ENCODE measurements around the gene GOLGA6L7.
"Not testable (repeated sequence)": the region's sequence is repeated elsewhere in the genome, so short reads cannot be mapped to it uniquely, and the experiment has no call there.

DNA sequence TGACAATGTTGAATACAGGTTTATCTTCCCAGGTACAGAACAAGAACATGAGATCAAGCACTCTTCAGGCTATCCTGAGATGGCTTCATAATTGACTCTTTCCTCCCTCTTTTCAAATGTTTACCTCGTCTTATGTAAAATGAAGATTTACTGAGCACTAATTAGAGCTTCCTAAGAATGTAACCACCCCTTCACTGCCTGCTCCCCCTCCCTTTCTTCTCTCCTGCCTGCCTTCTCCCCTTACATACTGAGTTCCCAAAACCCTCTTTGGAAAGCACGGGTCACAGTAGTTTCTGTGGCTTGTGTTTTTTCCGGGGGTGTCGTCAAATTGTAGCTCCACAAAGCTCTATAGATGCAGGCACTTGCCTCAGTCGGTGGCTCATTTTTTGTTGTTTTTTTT lies 5.2 kb upstream of the GOLGA6L7 start:
- TF ChIP-seq, protein P1, sequence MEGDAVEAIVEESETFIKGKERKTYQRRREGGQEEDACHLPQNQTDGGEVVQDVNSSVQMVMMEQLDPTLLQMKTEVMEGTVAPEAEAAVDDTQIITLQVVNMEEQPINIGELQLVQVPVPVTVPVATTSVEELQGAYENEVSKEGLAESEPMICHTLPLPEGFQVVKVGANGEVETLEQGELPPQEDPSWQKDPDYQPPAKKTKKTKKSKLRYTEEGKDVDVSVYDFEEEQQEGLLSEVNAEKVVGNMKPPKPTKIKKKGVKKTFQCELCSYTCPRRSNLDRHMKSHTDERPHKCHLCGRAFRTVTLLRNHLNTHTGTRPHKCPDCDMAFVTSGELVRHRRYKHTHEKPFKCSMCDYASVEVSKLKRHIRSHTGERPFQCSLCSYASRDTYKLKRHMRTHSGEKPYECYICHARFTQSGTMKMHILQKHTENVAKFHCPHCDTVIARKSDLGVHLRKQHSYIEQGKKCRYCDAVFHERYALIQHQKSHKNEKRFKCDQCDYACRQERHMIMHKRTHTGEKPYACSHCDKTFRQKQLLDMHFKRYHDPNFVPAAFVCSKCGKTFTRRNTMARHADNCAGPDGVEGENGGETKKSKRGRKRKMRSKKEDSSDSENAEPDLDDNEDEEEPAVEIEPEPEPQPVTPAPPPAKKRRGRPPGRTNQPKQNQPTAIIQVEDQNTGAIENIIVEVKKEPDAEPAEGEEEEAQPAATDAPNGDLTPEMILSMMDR (IDR thresholded peaks at IDR 0.05) = not testable (repeated sequence)
- TF ChIP-seq POLR2A (IDR thresholded peaks at IDR 0.05) = not testable (repeated sequence)
